Left lobe of liver (tissue), 2 donors: ENCODE results near the gene SPHK2. TPM values are rescaled to one million over a fixed set of nuclear protein-coding genes. Genes with fewer than 3 reads are reported as not detected.
"Not testable (repeated sequence)": the region's sequence is repeated elsewhere in the genome, so short reads cannot be mapped to it uniquely, and the experiment has no call there.

Experiments used
- ATAC-seq: fragments of 200-7000 bp; cut with Tn5 transposase; one replicate; pipeline ENCODE4 v1.9.1; 2020; ENCODE audit warnings: mild to moderate bottlenecking, moderate library complexity
- DNase-seq: peaks from one replicate; pipeline ENCODE4 v3.0.0-alpha.2; 2020; ENCODE audit warnings: low spot score
- total RNA-seq: library from RNA; stranded (reverse); gene quantifications from one replicate; pipeline ENCODE4 v1.2.1, GENCODE V29; 2021
- donor health status: DM: no; HTN: no; CAD: no; lungs with moderate emphysema.
- donor health status: DM: no; HTN: yes; CAD: no.

The SPHK2 gene
- total RNA-seq, 1 donor from 2014 or later, result 41.6 TPM

- ATAC-seq (no peak), DNase-seq (no peak)
Observed at GRCh38 chr19:48656840-48657474, 37.7 kb downstream of the SPHK2 start.

- not testable (repeated sequence) for ATAC-seq, DNase-seq
Observed at GRCh38 chr19:48657828-48658227, 38.5 kb downstream of the SPHK2 start.

GRCh38 chr19:48658483-48658882, 39.2 kb downstream of the SPHK2 start:
- DNase-seq, result no peak
- no peak for ATAC-seq

- no peak for ATAC-seq
- no peak for DNase-seq
Observed at GRCh38 chr19:48659768-48660167, 40.5 kb downstream of the SPHK2 start.

- ATAC-seq, result peak; percentile 79
- peak; percentile 75 for DNase-seq
Observed at GRCh38 chr19:48660852-48661710, 41.8 kb downstream of the SPHK2 start.

GRCh38 chr19:48661711-48662090, 42.4 kb downstream of the SPHK2 start:
- ATAC-seq (no peak), DNase-seq (no peak)

GRCh38 chr19:48663667-48664066, 44.4 kb downstream of the SPHK2 start:
- DNase-seq, result no peak
- ATAC-seq, result no peak

GRCh38 chr19:48664476-48664875, 45.2 kb downstream of the SPHK2 start:
- ATAC-seq (no peak), DNase-seq (no peak)

- ATAC-seq (no peak), DNase-seq (no peak)
Observed at GRCh38 chr19:48665786-48666185, 46.5 kb downstream of the SPHK2 start.

GRCh38 chr19:48668332-48668731, 49.0 kb downstream of the SPHK2 start:
- ATAC-seq, result peak; percentile 68

GRCh38 chr19:48668761-48669160, 49.5 kb downstream of the SPHK2 start:
- DNase-seq, result no peak
- ATAC-seq, result no peak

More at GRCh38 chr19:48668332-48668731, 49.0 kb downstream of the SPHK2 start:
- no peak for DNase-seq

- ATAC-seq (no peak), DNase-seq (no peak)
Observed at GRCh38 chr19:48669903-48670668, 50.8 kb downstream of the SPHK2 start.

GRCh38 chr19:48670699-48671445, 51.6 kb downstream of the SPHK2 start:
- DNase-seq, result no peak
- ATAC-seq, result no peak

GRCh38 chr19:48671446-48671995, 52.2 kb downstream of the SPHK2 start:
- ATAC-seq, result no peak
- no peak for DNase-seq

- ATAC-seq (no peak), DNase-seq (no peak)
Observed at GRCh38 chr19:48672994-48673393, 53.7 kb downstream of the SPHK2 start, which contains the start of gene NTN5. TSS of gene NTN5 (minus strand) at chr19:48673017. CDS start at chr19:48670986, 2,031 bp downstream.

- no peak for DNase-seq
- ATAC-seq, result no peak
Observed at GRCh38 chr19:48673436-48674100, 54.3 kb downstream of the SPHK2 start.

- no peak for DNase-seq
- ATAC-seq, result no peak
Observed at GRCh38 chr19:48674216-48674809, 55.0 kb downstream of the SPHK2 start.

- ATAC-seq (peak; percentile 93), DNase-seq (peak; percentile 80)
Observed at GRCh38 chr19:48674921-48675824, 55.9 kb downstream of the SPHK2 start.
